Measurements from ENCODE around the gene FSTL5.

DNA sequence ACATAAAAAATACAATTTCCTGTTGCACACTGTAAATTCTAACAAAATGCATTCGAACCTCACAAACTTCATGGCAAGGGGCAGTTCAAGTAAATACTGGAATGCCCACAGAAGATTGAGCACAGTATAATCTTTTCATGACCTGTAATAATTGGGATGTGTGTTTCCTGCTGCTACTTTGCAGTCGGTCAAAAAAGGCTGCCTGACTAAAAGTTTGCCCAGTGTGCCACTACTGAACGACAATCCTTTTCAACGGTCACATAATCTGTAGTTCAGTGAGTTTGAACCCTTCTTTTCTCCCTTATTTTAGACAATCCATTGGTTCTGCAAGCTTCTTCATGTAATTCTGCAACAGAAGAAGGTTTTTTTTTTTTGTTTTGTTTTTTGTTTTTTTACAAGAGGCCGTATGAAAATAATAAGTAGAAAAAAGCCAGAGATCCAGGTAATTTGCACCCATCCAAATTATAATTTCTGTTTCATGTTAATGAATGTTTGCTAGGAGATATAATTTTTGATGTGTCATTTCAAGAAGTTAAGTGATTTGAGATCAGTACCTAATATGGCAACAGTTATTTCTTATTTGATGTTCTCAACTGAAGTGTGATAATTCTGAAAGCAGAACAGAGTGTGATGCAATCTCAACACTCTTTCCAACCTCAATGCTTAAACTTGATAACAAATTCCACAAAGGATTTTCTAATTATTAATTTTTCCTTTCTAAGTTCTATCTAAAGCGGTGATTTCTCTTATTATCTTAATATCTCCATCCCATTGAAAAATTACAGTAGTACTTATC is 237.6 kb downstream of the FSTL5 start:
- no peak for TF ChIP-seq EZH2phosphoT487 (IDR thresholded peaks at IDR 0.05; ENCODE audit: insufficient read depth, low read depth)
- TF ChIP-seq EZH2 (IDR thresholded peaks at IDR 0.05; ENCODE audit: insufficient read depth, poor library complexity, severe bottlenecking) = no peak

Measured in GM23248 (cell line).